Cardiac fibroblast (primary cell): ENCODE results near the gene RNASEH2A.

ENCODE experiments used
- DNase-seq, 2 donors: peaks; one replicate each; pipeline versions ENCODE4 v3.0.0 to v3.0.0-alpha.2; 2010; ENCODE audit warnings: low read depth in 2 of 2
- H3K4me3 ChIP-seq, 2 donors: replicated peaks in 1 of 2; 1 replicate in 1 of 2; 2 replicates in 1 of 2; pipeline ENCODE4 v1.5.1; 2011; ENCODE audit warnings: low read depth in 2 of 2, low read length in 2 of 2, mild to moderate bottlenecking in 2 of 2, moderate library complexity in 1 of 2
- CTCF ChIP-seq: IDR thresholded peaks from one replicate; pipeline ENCODE4 v1.5.1; 2011; ENCODE audit warnings: low read depth, mild to moderate bottlenecking, low read length, inconsistent platforms

Gene RNASEH2A

GRCh38 chr19:12837225-12837624, 30.8 kb downstream of the RNASEH2A start:
- DNase-seq = no peak
- no peak overlapping the region for H3K4me3 ChIP-seq
- TF ChIP-seq CTCF = no peak

- TF ChIP-seq CTCF = no peak
- peak within 1 kb of the TSS; percentile 10 to 21 for H3K4me3 ChIP-seq
- DNase-seq = peak in 1 of 2 donors; percentile 29
Observed at GRCh38 chr19:12838182-12838885, 31.9 kb downstream of the RNASEH2A start, which contains the start of gene MAST1. Gene MAST1, plus strand, starts transcription at chr19:12838515. Its CDS starts 58 bp downstream, at chr19:12838573.

- no peak for TF ChIP-seq CTCF
- no peak overlapping the region for H3K4me3 ChIP-seq
- DNase-seq = no peak
Observed at GRCh38 chr19:12838886-12839756, 32.7 kb downstream of the RNASEH2A start.

GRCh38 chr19:12840091-12841079, 34.0 kb downstream of the RNASEH2A start:
- peak overlapping the region; percentile 38 to 41 for H3K4me3 ChIP-seq
- TF ChIP-seq CTCF = no peak
- DNase-seq = peak; percentile 74 to 83

- peak; percentile 29 to 52 for DNase-seq
- peak overlapping the region; percentile 38 to 41 for H3K4me3 ChIP-seq
Observed at GRCh38 chr19:12841094-12841493, 34.7 kb downstream of the RNASEH2A start.

More at GRCh38 chr19:12841094-12841493, 34.7 kb downstream of the RNASEH2A start:
- no peak for TF ChIP-seq CTCF
